ENCODE measurements around the gene SFMBT2. TPM values are rescaled to one million over a fixed set of nuclear protein-coding genes. Genes with fewer than 3 reads are reported as not detected.
"Not testable (repeated sequence)": the region's sequence is repeated elsewhere in the genome, so short reads cannot be mapped to it uniquely, and the experiment has no call there.

The SFMBT2 gene
- total RNA-seq, 2 experiments from 2014 or later, result 7.9 to 8.3 TPM

- Histone ChIP-seq H3K27ac (ENCODE audit: low read depth, low read length, poor library complexity, severe bottlenecking) (peak overlapping the region; percentile 60), H3K4me2 (ENCODE audit: low read length) (peak overlapping the region; percentile 56), H4K20me1 (ENCODE audit: insufficient read depth, low read length) (no peaks in the 10 kb centered on the region), H3K79me2 (ENCODE audit: insufficient read depth, low read depth, low read length) (peaks cover 46% of the 10 kb centered on the region; the same call in 1 of the 2 replicates), H3K4me3 (ENCODE audit: low read depth, low read length, poor library complexity, severe bottlenecking) (peak overlapping the region; percentile 41), H3K36me3 (ENCODE audit: insufficient read depth, low read length) (no peaks in the 10 kb centered on the region), H3K9me2 (ENCODE audit: insufficient read depth, low read length) (no peaks in the 10 kb centered on the region), H3K4me1 (ENCODE audit: insufficient read depth, low read length, poor library complexity, severe bottlenecking) (peaks cover 35% of the 10 kb centered on the region), H2AFZ (ENCODE audit: low read length) (no peak overlapping the region; the same call in 1 of the 2 replicates), H3K9me3 (ENCODE audit: low read length) (no peaks in the 10 kb centered on the region)
- TF ChIP-seq CTCF (conservative IDR thresholded peaks at IDR 0.05; ENCODE audit: low read length), result no peak
- TF ChIP-seq EZH2phosphoT487 (IDR thresholded peaks at IDR 0.05; ENCODE audit: borderline replicate concordance, low read depth, low read length), result no peak
- DNase-seq (ENCODE audit: low spot score), result peak; percentile 70
- no TSS peak for BruUV-seq (replicated peaks)
- intact Hi-C loops (cut with micrococcal nuclease; ENCODE audit: unreplicated experiment), result no loop called here
- POLR2A ChIA-PET, result interaction anchor here (0.6 to 1.3 kb wide), 5 partner anchors 14 to 399 kb away, joined by 3 to 4 read pairs (median 3); partner anchors contain the start of genes ATP5F1C, KIN and SFMBT2
- CTCF ChIA-PET (ENCODE audit: unreplicated experiment), result no interaction called here
Observed at GRCh38 chr10:7389346-7389745, 21.5 kb downstream of the SFMBT2 start.

- intact Hi-C loops (cut with micrococcal nuclease; ENCODE audit: unreplicated experiment), result no loop called here
- Histone ChIP-seq H3K4me3 (ENCODE audit: low read depth, low read length, poor library complexity, severe bottlenecking) (peak overlapping the region; percentile 41), H2AFZ (ENCODE audit: low read length) (no peak overlapping the region; the same call in 1 of the 2 replicates), H3K9me2 (ENCODE audit: insufficient read depth, low read length) (no peaks in the 10 kb centered on the region), H3K27ac (ENCODE audit: low read depth, low read length, poor library complexity, severe bottlenecking) (peak overlapping the region; percentile 60), H3K79me2 (ENCODE audit: insufficient read depth, low read depth, low read length) (peaks cover 46% of the 10 kb centered on the region; the same call in 1 of the 2 replicates), H3K4me2 (ENCODE audit: low read length) (peak overlapping the region; percentile 56), H4K20me1 (ENCODE audit: insufficient read depth, low read length) (no peaks in the 10 kb centered on the region), H3K4me1 (ENCODE audit: insufficient read depth, low read length, poor library complexity, severe bottlenecking) (peaks cover 35% of the 10 kb centered on the region), H3K36me3 (ENCODE audit: insufficient read depth, low read length) (no peaks in the 10 kb centered on the region), H3K9me3 (ENCODE audit: low read length) (no peaks in the 10 kb centered on the region)
- ChIA-PET CTCF (ENCODE audit: unreplicated experiment) (no interaction called here), POLR2A (interaction anchor here (0.6 to 1.0 kb wide), 4 partner anchors 15 to 399 kb away, joined by 3 to 5 read pairs (median 4); partner anchors contain the start of genes ATP5F1C and KIN)
- no TSS peak for BruUV-seq (replicated peaks)
- TF ChIP-seq CTCF (conservative IDR thresholded peaks at IDR 0.05; ENCODE audit: low read length), result no peak
- no peak for TF ChIP-seq EZH2phosphoT487 (IDR thresholded peaks at IDR 0.05; ENCODE audit: borderline replicate concordance, low read depth, low read length)
- DNase-seq (ENCODE audit: low spot score), result peak; percentile 73
Observed at GRCh38 chr10:7388602-7389001, 22.2 kb downstream of the SFMBT2 start.

- CTCF ChIA-PET (ENCODE audit: unreplicated experiment); H3K9me2 ChIP-seq (ENCODE audit: insufficient read depth, low read length); H3K4me3 ChIP-seq (ENCODE audit: low read depth, low read length, poor library complexity, severe bottlenecking); DNase-seq (ENCODE audit: low spot score); H2AFZ ChIP-seq (ENCODE audit: low read length); intact Hi-C loops (cut with micrococcal nuclease; ENCODE audit: unreplicated experiment); H4K20me1 ChIP-seq (ENCODE audit: insufficient read depth, low read length); H3K36me3 ChIP-seq (ENCODE audit: insufficient read depth, low read length); H3K9me3 ChIP-seq (ENCODE audit: low read length); BruUV-seq (replicated peaks): not testable (repeated sequence)
- Histone ChIP-seq H3K4me1 (ENCODE audit: insufficient read depth, low read length, poor library complexity, severe bottlenecking) (peaks cover 32% of the 10 kb centered on the region), H3K4me2 (ENCODE audit: low read length) (peak overlapping the region; percentile 56; the same call in 1 of the 2 replicates), H3K79me2 (ENCODE audit: insufficient read depth, low read depth, low read length) (peaks cover 46% of the 10 kb centered on the region; the same call in 1 of the 2 replicates), H3K27ac (ENCODE audit: low read depth, low read length, poor library complexity, severe bottlenecking) (peak overlapping the region; percentile 60)
- POLR2A ChIA-PET, result interaction anchor here (0.6 kb wide), 1 partner anchor 311 kb away, joined by 5 read pairs; no protein-coding TSS in a partner anchor
Observed at GRCh38 chr10:7388149-7388548, 22.7 kb downstream of the SFMBT2 start.

All from OCI-LY7 (cell line).